HG02678 (cell line): Measurements from ENCODE around the gene TERF2IP.

Experiments
- ATAC-seq: cut with Tn5 transposase; IDR thresholded peaks from one replicate; pipeline ENCODE4 v1.9.1; 2021; ENCODE audit warnings: mild to moderate bottlenecking, moderate library complexity; ENCODE audit not compliant: unreplicated experiment

Gene TERF2IP

GRCh38 chr16:75647492-75648264 lies at the start of gene TERF2IP, which contains the start of gene KARS1:
Gene TERF2IP, plus strand, starts transcription at chr16:75647773. Its CDS starts 110 bp downstream, at chr16:75647883.
Gene KARS1, minus strand, starts transcription at chr16:75647665. Its CDS starts 26 bp downstream, at chr16:75647639.
- ATAC-seq, result peak; percentile 82

- no peak for ATAC-seq
These were observed 47.9 kb upstream of the TERF2IP start for GRCh38 chr16:75599452-75600277.

- ATAC-seq, result no peak
These were observed 44.3 kb upstream of the TERF2IP start for GRCh38 chr16:75603241-75603640.

- no peak for ATAC-seq
These were observed 41.1 kb upstream of the TERF2IP start for GRCh38 chr16:75606507-75606906.

GRCh38 chr16:75614066-75614897 lies 33.3 kb upstream of the TERF2IP start:
- ATAC-seq, result no peak

GRCh38 chr16:75615619-75616018 lies 32.0 kb upstream of the TERF2IP start:
- ATAC-seq, result no peak

- ATAC-seq, result no peak
These were observed 31.0 kb upstream of the TERF2IP start for GRCh38 chr16:75616521-75617010.

GRCh38 chr16:75617121-75617520 lies 30.5 kb upstream of the TERF2IP start:
- no peak for ATAC-seq

GRCh38 chr16:75618780-75619179 lies 28.8 kb upstream of the TERF2IP start:
- no peak for ATAC-seq

GRCh38 chr16:75620326-75621169 lies 27.0 kb upstream of the TERF2IP start:
- no peak for ATAC-seq

- ATAC-seq, result no peak
These were observed 26.4 kb upstream of the TERF2IP start for GRCh38 chr16:75621170-75621477.

GRCh38 chr16:75622761-75623605 lies 24.6 kb upstream of the TERF2IP start, which contains the start of gene ADAT1:
Gene ADAT1, minus strand, starts transcription at chr16:75623281. Its CDS starts 2,482 bp downstream, at chr16:75620799.
- peak; percentile 92 for ATAC-seq

GRCh38 chr16:75624921-75625334 lies 22.6 kb upstream of the TERF2IP start:
- no peak for ATAC-seq

- no peak for ATAC-seq
These were observed 20.8 kb upstream of the TERF2IP start for GRCh38 chr16:75626806-75627205.

GRCh38 chr16:75627851-75628250 lies 19.7 kb upstream of the TERF2IP start:
- no peak for ATAC-seq

GRCh38 chr16:75628351-75628750 lies 19.2 kb upstream of the TERF2IP start:
- no peak for ATAC-seq

- ATAC-seq, result no peak
These were observed 18.4 kb upstream of the TERF2IP start for GRCh38 chr16:75629132-75629531.

GRCh38 chr16:75630052-75630451 lies 17.5 kb upstream of the TERF2IP start:
- no peak for ATAC-seq

- ATAC-seq, result no peak
These were observed 14.7 kb upstream of the TERF2IP start for GRCh38 chr16:75632857-75633256.
